GM19455 (cell line): ENCODE measurements around the gene UBE2L5.
A peak's percentile ranks its signal among the peaks of the same experiment; 100 is the strongest.

Experiments
- ATAC-seq: cut with Tn5 transposase; IDR thresholded peaks from one replicate; pipeline ENCODE4 v1.9.1; 2021; ENCODE audit not compliant: unreplicated experiment

The UBE2L5 gene

GRCh38 chr13:30466841-30467252, 44.6 kb downstream of the UBE2L5 start:
- no peak for ATAC-seq

- ATAC-seq: no peak
Measured at GRCh38 chr13:30473675-30474074, 51.4 kb downstream of the UBE2L5 start.

GRCh38 chr13:30477346-30478195, 55.3 kb downstream of the UBE2L5 start:
- ATAC-seq: peak; percentile 92
